ENCODE results near the gene C1QTNF9.
"Not testable (repeated sequence)": the region's sequence is repeated elsewhere in the genome, so short reads cannot be mapped to it uniquely, and the experiment has no call there.

C1QTNF9 gene

DNA sequence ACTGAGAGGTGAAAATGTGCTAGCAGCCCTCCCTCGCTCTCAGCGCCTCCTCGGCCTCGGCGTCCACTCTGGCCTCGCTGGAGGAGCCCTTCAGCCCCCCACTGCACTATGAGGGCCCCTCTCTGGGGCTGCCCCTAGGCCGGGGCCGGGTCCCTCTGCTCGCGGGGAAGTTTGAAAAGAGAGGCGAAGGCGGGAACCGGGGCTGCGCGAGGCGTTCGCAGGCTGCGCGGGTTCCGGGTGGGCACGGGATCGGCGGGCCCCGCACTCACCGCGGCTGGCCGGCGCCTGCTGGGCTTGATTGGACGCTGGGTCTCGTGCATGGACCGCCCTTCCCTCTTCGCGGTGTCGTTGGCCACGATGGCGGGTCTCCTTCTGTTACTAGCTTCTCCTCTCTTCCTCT, 29.3 kb downstream of the C1QTNF9 start:
- TF ChIP-seq, protein P1, sequence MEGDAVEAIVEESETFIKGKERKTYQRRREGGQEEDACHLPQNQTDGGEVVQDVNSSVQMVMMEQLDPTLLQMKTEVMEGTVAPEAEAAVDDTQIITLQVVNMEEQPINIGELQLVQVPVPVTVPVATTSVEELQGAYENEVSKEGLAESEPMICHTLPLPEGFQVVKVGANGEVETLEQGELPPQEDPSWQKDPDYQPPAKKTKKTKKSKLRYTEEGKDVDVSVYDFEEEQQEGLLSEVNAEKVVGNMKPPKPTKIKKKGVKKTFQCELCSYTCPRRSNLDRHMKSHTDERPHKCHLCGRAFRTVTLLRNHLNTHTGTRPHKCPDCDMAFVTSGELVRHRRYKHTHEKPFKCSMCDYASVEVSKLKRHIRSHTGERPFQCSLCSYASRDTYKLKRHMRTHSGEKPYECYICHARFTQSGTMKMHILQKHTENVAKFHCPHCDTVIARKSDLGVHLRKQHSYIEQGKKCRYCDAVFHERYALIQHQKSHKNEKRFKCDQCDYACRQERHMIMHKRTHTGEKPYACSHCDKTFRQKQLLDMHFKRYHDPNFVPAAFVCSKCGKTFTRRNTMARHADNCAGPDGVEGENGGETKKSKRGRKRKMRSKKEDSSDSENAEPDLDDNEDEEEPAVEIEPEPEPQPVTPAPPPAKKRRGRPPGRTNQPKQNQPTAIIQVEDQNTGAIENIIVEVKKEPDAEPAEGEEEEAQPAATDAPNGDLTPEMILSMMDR (IDR thresholded peaks at IDR 0.05; ENCODE audit: low read depth, low read length): no peak
- H3K4me3 ChIP-seq (replicated peaks in 1 of 2; ENCODE audit: low read depth in 2 of 2, low read length in 2 of 2): no peak overlapping the region
- DNase-seq (ENCODE audit: low read depth in 2 of 2): no peak

DNA sequence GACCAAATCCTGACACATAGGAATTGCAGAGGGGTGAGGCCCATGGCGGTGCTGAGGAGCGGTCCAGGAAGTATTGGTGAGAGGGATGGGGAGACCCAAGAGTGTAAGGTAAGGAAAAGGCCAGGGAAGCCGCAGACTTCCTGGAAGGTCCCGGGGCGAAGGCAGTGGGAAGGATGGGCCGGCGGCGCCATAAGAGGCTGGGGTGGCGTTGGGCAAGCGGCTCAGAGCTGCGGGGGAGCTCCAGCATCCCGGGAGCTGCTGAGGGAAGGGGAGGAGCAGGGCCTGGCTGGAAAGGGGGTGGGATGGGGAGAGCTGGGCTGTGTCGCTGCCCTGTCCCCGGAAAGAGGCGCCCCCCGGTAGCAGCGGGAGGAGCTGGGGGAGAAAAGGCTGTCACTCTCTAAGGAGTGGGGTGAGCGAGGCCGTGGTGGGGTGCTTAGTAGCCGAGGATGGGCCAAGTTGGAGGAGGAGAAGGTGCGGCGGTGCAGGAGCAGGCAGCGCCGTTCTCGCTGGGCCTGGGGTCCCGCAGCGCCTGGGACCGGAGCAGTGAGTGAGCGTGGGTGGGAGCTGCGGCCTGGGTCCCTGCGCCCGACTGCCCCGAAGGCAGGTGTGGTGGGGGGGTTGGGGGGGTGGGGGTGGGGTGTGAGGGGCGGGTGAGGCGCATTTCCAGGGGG, 30.7 kb downstream of the C1QTNF9 start:
- H3K4me3 ChIP-seq (replicated peaks in 1 of 2; ENCODE audit: low read depth in 2 of 2, low read length in 2 of 2): no peak overlapping the region
- TF ChIP-seq, protein P1 (IDR thresholded peaks at IDR 0.05; ENCODE audit: low read depth, low read length): no peak
- DNase-seq (ENCODE audit: low read depth in 2 of 2): no peak

DNA sequence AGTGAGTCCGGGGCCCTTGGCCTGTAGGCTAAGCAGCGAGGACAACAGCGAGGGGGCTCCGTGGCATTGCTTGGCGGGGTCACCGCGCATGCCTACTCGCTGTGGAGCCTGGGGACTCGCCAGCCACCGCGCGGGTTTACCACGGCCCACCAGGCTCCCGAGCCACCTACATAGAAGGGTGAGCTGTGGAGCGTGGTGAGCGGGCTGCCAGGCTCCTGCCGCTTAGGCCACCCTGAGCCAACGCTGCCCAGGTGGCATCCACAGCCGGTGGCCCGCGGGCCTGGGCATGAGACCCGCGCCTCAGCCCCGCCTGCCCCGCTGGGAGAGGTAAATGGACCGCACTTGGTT, 31.2 kb downstream of the C1QTNF9 start:
- no peak overlapping the region for H3K4me3 ChIP-seq (replicated peaks in 1 of 2; ENCODE audit: low read depth in 2 of 2, low read length in 2 of 2)
- TF ChIP-seq, protein P1 (IDR thresholded peaks at IDR 0.05; ENCODE audit: low read depth, low read length): no peak
- DNase-seq (ENCODE audit: low read depth in 2 of 2): no peak

DNA sequence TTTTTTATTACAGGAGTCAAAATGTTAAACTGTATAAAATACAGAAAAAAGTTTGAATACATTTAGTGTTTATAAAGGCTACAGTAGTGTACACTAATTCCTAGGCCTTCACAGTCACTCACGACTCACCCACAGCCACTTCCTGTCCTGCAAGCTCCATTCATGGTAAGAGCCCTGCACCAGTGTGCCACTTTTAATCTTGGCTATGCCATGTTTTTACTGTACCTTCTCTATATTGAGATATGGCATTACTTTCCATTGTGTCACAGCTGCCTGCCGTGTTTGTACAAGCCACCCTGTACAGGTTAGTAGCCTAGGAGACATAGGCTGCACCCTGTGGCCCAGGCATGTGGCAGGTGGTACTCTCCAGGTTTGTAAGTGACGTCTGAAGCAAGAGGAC, 32.1 kb downstream of the C1QTNF9 start:
- TF ChIP-seq, protein P1 (IDR thresholded peaks at IDR 0.05; ENCODE audit: low read depth, low read length): no peak
- peak; percentile 4 to 6 for DNase-seq (ENCODE audit: low read depth in 2 of 2)
- H3K4me3 ChIP-seq (replicated peaks in 1 of 2; ENCODE audit: low read depth in 2 of 2, low read length in 2 of 2): no peak overlapping the region

DNA sequence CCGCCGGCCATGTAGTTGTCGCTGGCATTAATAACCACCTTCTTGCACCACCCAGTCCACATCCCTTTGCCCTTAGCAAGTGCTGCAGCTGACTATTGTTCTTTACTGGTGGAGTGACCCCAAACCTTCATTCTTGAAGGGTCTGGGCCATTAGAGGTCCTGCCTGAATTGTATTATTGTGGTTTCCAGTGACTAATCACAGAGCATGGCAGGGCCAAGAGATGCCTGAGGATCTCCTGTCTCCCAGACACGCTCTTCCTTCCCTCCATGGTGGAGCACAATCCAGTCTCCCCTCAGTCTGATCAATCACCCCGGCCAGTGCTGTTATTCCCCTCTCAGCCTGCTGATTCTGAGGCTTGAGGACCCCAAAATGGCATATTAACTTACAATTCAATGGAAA, 39.0 kb downstream of the C1QTNF9 start:
- TF ChIP-seq, protein P1 (IDR thresholded peaks at IDR 0.05; ENCODE audit: low read depth, low read length): no peak
- peak in 1 of 2 donors; percentile 5 for DNase-seq (ENCODE audit: low read depth in 2 of 2)
- no peak overlapping the region for H3K4me3 ChIP-seq (replicated peaks in 1 of 2; ENCODE audit: low read depth in 2 of 2, low read length in 2 of 2)

DNA sequence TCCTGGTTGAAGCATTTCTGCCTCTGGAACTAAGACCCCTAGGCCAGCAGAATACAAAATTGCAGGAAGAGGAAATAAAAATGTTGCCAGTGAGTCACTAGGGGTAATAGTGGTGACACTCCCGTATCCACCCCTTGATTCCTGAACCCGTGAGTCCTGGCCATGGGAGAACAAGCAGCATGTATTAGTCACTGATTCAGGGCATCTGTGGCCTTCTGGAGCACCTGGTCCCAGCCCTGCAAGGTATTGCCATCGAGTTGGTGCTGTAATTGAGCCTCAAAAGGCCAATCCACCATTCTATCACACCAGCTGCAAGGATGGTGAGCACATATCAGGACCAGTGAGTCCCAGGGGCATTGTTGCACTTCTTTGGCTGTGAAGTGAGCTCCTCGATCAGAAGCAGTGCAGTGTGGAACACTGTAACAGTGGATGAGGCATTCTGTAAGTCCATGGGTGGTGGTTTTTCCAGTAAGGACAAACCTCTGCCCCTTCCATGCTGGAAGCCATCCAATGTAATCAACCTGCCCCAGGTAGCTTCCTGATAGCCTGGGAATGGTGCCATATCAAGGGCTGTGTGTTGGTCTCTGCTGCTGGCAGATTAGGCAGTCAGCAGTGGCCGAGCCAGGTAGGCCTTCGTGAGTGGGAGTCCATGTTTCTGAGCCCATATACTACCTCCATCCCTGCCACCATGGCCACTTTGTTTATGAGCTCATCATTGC, 39.6 kb downstream of the C1QTNF9 start:
- peak in 1 of 2 donors; percentile 7 for DNase-seq (ENCODE audit: low read depth in 2 of 2)
- TF ChIP-seq, protein P1 (IDR thresholded peaks at IDR 0.05; ENCODE audit: low read depth, low read length): no peak
- H3K4me3 ChIP-seq (replicated peaks in 1 of 2; ENCODE audit: low read depth in 2 of 2, low read length in 2 of 2): no peak overlapping the region

DNA sequence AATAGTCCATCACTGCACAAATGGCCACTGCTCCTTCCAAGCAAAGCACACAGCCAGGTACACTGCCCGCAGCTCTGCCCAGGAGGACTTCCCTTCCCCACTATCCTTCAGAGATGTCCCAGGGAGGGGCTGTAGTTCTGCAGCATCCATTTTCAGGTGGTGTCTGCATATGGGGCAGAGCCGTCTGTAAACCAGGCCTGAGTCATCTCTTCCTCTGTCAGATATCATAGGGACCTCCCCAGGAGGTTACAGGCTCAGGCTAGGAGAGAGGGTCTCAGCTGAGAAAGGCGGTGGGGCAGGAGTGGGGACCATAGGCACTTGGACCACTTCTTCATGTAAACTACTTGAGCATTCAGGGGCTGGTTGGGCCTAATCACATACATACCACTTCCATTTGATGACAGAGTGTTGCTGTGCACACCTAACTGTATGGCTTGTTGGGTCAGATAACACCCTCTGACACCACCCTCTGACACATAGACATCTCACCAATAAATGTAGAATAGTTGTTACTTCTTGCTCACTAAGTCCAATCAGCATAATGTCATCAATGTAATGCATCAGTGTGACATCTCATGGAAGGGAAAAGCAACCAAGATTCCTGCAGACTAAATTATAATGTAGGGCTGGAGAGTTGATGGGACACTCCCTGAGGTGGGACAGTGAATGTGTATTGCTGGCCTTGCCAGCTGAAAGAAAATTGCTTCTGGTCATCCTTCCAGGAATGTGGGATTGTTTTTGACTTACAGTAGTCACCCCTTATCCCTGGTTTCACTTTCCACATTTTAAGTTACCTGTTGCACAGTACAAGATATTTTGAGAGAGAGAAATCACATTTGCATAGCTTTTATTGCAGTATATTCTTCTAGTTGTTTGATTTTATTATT, 40.6 kb downstream of the C1QTNF9 start:
- H3K4me3 ChIP-seq (replicated peaks in 1 of 2; ENCODE audit: low read depth in 2 of 2, low read length in 2 of 2); DNase-seq (ENCODE audit: low read depth in 2 of 2): not testable (repeated sequence)
